GM21515 (cell line): ENCODE data around the gene TMEM214.

Experiments
- ATAC-seq: cut with Tn5 transposase; IDR thresholded peaks from one replicate; pipeline ENCODE4 v1.9.1; 2021; ENCODE audit not compliant: unreplicated experiment

TMEM214 gene

DNA sequence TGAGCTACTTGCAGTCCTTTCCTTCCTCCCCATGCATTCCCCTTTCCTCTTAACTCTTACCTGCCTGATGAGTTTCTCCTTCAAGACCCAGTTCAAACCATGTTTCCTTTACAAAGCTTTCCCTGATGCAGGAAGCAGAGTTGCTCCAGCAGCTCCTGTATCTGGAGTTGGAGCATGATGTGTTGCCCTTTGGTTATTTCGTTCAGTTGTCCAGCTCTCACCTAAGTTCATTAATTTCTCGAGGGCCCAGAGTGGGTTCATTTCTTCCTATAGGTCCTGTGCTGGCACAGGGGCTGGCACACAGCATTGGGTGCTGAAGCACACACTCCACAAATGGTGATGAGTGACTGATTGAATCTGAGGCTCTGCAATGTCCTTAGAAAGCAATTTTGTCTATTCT lies 23.0 kb upstream of the TMEM214 start:
- ATAC-seq: no peak

DNA sequence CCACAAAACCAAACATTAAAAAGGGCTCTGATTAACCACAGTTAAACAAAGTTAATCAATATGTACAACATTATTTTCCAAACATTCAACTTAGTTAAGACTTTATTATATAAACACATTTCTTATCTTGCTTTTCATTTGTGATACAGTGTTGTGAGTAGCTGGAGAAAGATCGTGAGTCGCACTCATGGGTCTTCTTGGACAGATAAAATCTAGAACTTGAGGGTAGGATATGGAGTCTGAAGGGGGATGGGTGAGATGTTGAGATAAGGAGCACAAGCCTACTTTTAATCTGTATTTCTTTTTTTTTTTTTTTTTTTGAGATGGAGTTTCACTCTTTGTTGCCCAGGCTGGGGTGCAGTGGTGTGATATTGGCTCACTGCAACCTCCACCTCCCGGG lies 22.6 kb upstream of the TMEM214 start:
- no peak for ATAC-seq

DNA sequence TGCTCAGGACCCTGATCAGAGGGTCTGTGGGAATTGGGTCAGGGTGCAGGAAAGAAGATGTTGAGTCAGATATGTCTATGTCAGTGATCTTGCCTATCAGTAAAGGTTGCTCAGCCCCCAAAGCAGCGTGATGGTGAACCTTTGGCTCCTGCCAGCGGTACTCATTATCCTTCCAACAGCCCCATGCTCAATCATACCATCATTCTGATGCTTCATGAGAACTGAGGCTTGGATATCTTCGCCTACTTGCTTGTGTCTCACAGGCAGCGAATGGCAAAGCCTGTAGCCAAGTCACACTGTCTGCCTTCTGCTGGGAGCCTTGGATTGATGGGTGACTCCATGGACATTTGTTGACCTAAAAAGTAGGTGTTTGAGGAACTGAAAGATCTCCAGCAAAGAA lies 19.0 kb upstream of the TMEM214 start:
- no peak for ATAC-seq

DNA sequence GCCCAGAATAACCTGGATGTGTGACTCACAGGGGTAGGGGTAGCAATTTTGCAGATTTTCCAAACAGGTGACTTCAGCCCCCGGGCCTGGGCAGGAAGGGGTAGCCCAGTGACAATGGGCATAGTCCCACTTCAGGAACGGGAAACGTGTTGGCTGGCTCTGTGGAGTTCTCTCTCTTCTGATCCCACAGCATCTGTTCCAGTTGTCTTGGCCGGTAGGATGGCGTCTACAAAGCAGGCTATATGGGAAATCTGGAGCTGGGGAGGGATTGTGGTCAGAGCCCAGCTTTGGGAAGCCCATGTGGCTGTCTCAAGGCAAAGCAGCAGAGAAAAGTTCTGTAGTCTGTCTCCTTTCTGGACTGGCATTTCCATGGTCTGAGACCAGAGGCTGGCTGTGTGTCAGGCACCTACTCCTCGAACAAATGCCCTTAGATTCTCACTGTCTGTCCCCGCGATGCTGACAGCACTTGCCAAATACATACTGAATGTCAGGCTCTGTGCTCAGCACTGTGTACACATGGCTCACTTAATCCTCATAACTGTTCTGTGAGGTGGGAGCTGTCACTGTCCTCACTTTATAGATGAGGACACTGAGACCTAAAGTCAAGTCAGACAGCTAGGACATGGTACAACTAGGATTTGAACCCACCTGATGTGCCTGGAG lies 17.9 kb upstream of the TMEM214 start:
- no peak for ATAC-seq

DNA sequence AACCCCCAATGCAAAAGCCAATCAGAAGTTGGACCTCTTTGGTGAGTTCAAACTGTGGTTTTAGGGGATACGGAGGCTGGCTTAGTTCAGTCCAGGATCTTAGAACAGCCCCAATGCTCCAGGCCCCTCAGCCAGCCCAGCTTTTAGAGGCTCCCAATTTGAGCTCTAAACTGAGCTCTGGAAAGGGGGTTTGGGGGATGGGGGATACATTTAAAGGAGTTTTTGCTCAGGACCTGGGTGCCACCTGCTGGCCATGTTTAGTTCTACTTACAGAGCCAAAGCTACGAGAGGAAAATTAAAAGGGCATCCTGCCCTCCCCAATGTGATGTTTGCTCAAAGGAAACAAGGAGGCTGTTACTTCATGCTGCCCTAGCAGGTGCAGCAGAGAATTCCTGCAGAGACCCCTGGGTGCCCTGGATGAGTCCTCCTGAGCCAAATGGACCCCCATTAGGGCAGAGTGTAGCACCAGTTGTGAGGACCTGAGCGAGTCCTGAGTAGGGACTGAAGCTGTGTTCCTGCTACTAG lies 15.9 kb upstream of the TMEM214 start:
- no peak for ATAC-seq

DNA sequence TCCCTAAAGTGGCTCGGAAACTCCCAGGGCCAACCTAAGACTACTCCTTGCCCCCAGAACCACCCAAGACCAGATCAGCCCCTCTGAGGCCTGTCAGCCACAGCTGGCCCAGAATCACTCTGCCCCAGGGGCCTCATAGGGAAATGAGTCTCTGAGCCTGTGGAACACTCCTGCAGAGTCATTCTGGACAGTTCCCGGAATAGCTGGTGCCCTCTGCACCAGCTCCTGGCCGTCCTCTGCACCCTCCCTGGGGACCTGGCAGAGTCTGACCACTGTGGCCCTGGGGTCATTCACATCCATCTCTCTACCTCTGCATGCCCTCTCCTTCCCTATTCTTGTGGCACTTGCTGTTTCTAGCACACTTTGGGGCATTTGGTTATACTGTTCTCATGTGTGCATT lies 14.6 kb upstream of the TMEM214 start:
- ATAC-seq: no peak

DNA sequence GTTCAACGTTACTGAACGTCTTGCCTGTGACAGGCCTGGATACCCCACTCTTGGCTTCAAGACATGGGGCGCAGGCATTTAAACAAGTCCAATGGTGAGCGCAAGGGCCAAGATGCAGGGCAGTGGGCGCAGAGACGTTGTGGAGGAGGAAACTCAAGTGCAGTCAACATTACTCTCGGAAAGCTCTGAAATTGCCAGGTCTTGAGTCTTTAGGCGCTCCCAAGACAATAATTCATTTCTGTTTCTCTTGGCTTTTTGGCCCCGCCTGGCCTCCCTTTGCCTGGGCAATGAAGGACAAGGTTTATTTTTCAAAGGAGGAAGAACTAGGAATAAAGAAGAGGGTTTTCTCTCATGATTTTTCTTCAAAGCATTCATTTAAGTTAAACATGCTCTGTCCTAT lies 13.3 kb upstream of the TMEM214 start:
- no peak for ATAC-seq

DNA sequence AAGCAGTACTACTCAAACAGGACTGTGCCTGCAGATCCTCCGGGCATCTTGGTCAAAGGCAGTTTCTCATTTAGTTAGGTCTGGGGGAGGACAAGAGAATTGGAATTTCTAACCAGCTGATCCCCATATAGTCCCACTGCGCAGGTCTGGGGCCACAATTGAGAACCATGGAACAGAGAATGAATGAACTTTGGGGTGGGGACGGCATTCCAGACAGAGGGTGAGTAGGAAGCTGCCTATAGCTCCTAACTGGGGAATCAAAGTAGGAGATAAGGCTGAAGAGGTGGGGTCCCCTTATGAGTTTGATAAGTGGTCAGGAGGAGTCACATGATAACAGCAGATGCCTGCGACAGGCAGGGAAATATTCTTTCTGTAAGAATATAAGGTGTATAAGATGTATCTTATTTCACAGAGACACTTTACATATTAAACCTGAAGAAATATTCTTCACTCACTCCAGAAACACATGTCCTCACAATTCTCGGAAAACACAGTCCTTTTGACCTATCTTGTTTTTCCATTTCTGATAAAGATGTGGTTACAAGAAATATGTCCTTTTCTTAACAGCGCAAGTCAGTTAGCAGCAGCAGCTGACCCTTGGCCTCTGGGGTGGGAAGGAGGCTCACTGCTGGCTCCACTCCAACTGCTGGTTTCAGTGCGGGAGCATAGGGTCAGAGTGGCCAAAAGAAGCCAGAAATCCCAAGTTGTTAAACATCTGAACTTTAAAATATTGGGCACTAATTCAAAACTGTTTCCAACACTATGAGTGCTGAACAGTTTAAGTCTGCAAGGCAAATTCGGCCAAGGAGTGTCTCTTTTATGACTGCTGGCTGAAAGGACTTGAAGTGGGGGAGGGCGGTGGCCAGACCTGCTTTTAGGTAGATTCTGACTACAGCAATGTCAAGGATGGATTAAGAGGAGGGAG lies 12.6 kb upstream of the TMEM214 start:
- ATAC-seq: no peak

DNA sequence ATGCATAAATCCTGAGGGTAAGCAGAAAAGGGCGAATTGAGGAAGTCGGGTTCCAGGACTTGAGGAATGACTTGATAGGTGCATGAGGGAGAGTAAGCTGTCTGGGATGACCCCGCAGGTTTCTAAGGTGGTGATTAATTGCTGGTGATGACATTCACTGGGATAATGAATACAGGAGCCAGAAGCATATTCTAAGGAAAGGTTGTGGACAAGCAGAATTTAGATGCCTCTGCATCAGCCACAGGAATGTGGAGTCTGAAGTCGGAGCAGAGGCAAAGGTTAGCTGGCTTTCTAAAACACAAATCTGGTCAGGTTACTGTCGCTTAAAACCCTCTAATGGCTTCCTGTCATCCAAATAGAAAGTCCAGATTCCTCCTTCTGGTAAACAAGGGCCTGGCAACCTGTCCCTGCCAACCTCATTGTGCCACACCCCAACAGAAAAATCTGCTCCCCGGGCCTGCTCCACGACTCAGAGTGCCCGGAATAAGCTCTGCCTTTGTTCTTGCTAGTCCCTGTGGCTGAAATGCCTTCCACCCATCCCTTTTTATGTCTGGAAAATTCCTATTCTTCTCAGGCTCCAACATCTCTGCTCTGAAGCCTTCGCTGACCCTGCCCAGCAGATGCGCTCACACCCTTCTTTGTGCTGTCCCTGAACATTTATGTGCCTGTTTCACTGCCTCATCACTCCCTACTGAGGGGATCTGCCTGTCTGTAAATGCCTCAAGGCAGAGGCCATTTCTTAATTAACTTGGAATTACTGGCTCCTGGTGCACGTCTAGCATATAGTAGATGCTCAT lies 11.3 kb upstream of the TMEM214 start:
- no peak for ATAC-seq

DNA sequence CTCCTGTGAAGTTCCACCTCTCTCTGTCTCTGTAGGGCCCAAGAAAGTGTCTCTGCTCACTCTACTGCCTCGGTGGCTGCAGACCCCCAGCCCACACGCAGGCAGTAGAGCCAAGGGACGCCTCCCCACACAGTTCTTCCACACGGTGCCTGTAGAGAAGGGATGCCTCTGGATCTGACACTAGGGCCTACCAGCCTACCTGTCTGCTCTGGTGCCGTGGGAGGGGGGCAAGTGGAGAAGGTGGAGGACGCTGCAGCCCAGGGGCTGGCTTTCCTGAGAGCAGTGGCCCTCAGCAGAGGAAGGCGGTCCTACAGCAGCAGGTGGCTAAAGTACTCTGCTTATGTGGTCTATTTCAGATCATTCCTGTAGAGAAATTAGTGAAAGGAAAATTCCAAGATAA lies 9.0 kb upstream of the TMEM214 start:
- ATAC-seq: no peak

DNA sequence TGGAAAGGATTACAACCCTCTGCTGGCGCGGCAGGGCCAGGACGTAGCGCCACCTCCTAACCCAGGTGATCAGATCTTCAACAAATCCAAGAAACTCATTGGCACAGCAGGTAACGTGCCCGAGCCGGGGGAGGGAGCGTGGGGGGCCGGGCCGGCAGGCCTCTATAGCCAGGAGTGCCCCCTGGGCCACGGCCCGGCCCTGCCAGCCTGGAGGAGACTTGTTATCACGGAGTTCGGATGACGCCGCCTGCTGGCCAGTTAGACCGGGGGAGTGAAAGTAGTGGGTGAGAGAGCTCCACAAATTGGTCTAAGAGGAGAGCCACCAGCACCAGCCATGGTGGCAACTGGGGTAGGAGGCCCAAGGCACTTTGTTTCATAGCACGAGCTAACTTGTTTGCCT lies 8.6 kb upstream of the TMEM214 start:
- no peak for ATAC-seq

DNA sequence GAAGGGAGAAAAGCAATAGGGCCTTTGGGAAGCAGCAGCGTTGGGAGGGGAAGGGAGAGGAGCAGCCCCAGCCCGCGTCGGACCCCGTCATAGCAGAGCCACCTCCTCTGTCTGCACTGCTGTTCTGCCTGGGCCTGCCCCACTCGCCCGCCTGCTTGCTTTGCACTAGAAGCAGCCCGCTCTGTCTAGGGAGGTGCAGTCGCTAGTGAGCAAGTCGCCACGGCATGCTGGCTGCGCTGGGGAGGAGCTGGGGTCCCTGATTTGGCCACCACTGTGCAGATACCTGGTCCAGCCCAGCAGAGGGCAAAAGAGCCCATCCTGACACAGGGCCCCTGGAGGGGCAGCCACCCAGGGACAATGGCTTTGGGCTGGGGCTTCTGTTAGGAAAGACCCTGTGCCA lies 8.0 kb upstream of the TMEM214 start:
- no peak for ATAC-seq

DNA sequence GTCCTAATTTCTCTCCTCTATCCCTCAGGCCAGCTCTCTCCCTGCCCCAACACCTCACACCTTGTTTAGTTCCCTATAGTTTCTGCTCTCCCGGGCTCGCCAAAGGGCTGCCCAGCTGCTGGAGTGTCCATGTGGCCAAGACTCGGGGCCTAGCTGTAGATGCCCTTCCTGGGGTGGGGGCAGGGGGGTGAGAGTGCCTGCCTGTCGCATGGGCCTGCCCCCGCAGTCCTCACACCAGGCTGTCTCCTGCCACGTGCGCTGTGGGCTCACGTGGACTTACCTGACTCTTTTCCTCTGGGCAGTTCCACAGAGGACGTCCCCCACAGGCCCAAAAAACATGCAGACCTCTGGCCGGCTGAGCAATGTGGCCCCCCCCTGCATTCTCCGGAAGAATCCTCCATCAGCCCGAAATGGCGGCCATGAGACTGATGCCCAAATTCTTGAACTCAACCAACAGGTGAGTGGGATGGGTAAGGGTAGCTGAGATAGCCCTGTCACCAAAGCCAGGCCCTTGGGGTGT lies 7.4 kb upstream of the TMEM214 start:
- no peak for ATAC-seq

DNA sequence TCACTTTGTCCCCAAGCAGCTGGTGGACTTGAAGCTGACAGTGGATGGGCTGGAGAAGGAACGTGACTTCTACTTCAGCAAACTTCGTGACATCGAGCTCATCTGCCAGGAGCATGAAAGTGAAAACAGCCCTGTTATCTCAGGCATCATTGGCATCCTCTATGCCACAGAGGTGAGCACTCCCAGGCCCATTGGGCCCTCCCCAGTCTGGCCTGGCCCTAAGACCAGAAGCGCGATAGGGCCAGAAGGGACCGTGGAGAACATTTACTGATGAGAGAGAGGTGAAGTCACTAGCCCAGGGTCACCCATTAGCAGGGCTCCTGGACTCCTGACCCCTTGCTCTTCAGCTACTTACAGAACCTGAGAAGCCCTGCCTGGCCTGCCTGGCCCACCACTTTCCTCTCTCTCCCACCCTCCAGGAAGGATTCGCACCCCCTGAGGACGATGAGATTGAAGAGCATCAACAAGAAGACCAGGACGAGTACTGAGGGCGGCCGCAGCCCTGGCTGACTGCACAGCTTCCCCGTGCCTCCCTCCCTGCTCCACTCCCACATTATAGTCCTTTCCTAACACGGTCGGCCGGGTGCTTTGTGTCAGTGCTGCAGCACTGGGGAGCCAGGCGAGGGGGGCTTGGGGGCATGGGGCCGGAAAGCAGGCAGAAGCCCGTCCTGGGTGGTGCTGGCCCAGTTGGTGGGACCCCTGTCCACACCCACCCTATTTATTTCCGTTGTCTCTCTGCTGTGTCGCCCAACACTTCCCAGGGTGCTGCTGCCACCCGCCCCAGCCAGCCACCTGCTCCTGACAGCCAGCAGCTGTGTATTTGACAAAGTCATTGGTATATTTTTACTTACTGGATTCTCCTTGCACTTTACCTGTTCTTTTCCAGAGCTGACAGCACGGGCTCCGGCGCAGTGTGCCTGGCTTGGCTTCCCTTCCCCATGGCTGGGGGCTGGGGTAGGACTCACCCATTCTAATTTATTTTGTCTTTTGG lies 6.6 kb upstream of the TMEM214 start:
- ATAC-seq: no peak

DNA sequence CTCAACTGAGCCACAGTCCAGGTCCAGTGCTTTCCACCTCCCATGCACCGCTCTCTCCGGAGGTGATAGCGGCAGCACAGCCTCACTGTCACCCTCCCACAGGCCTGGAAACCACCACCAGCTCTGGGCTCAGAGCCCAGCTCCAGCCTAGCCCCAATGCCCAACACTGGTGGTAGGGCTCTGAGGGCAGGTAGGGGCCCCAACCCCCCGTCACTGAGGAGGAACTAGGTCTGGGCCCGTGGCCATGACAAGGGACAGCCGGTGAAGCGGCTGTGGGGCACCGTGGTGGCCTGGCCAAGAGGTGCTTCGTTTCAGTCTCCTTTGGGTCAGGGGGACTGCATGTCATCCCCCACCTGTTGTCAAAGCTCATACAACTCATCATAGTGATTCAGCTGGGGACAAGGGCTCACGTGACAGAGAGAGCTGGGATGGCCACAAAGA lies 5.5 kb upstream of the TMEM214 start:
- ATAC-seq: no peak

DNA sequence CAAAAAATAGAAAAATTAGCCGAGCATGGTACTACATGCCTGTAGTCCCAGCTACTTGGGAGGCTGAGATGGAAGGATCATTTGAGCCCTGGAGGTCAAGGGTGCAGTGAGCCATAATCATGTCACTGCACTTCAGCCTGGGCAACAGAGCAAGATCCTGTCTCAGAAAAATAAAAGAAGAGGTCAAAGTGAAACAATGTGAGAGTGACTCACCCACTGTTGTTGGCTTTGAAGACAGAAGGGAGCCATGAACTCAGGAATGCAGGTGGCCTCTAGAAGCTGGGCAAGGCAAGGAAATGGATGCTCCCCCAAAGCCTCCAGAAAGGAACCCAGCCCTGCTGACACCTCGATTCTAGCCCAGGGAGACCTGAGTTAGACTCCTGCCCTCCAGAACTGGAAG lies 3.7 kb upstream of the TMEM214 start:
- no peak for ATAC-seq

DNA sequence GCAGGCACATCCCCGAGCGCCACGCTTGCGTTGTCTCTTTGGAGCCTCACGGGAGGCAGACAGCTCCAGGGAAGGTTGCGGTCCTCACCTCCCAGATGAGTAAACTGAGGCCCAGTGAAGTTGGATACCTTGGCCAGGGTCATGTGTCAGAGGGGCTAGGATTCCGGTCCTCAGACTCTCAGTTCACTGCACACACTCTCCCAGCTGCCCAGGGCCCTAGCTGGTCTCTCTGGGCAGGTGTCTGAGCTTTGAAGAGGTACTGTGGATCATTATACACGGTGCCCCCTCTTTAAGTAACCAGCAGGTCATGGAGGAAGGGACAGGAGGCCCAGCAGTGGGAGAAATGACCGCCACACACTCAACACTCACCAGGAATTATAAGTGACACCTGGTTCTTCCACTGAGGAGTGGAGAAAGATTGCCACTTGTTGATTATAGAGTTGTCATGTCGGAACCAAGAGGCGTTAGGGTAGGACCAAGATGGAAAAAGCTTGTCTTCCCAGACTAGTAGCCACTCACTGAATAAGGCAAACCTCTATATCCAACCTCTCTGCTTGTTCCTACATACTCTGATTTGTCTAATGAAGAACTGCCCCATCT lies 588 bp downstream of the TMEM214 start:
- ATAC-seq: no peak

DNA sequence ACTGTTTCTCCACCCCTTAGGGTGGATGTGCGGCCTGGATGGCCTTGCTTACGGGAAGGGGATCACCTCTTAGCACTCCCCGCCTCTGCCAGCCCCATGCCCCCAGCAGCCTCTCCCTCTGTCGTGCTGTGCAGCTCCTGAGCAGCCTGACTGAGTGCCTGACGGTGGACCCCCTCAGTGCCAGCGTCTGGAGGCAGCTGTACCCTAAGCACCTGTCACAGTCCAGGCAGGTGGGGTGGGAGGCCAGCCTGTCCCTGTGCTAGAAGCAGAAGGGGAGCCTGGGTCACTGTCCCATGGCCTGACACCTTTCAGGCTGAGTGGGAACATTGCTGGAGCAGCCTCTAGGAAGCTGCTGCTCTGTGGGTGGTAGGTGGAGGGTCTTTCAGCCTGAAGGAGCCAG lies 5.2 kb downstream of the TMEM214 start:
- ATAC-seq: no peak

DNA sequence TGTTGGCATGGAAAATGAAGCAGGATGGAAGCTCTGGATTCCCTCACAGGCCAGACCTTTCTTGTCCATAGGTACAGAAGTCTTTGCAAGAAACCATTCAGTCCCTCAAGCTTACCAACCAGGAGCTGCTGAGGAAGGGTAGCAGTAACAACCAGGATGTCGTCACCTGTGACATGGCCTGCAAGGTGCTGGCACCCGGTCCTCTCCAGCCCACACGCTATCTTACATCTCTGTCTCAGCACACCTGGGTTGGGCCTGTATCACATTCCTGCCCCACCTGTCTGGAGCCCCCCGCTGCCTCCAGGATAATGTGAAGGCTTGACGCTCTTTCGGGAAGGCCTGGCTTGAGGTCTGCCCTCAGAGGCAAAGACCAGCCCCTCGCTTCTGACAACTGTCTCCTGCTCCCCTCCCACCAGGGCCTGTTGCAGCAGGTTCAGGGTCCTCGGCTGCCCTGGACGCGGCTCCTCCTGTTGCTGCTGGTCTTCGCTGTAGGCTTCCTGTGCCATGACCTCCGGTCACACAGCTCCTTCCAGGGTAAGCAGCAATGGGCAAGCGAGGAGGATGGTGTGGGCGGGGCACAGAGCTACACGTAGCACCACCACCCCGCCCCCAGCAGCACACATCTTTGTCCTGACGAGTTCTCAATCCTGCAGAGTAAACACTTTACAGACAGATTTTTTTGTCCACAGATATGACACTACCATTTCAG lies 6.0 kb downstream of the TMEM214 start:
- no peak for ATAC-seq
